Measurements from ENCODE around the gene ARHGAP15. TPM values are rescaled to one million over a fixed set of nuclear protein-coding genes. Genes with fewer than 3 reads are reported as not detected.

The ARHGAP15 gene
- total RNA-seq, 4 donors from 2014 or later = 3.4 to 9.3 (median 6.4) TPM

DNA sequence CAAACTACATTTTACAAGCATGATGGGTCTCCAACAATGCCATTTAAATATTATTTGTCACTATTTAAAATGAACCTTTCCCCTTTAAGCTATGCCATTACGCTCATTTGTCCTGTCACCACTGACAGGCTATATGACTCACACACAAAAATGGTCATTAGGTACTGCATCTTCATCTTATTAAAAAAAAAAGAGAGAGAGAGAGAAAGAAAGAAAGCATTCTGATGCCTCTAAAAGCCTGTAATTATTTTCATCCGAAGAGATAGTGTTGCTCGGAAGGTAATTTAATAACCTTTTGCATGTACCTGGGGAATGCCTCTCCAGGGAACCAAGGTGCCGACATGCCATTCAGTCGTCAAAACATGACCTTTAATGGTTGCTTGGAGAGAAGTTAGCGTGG, 226.7 kb downstream of the ARHGAP15 start:
- 66 to 76% methylated on average over 6 of the region's 6 CpGs for WGBS, 2 donors (ENCODE audit: low coverage in 1 of 2)
- TF ChIP-seq POLR2AphosphoS5 (IDR thresholded peaks at IDR 0.05) (no peak), POLR2A (IDR thresholded peaks at IDR 0.05) (no peak), EP300 (IDR thresholded peaks at IDR 0.05) (no peak)
- TF ChIP-seq, protein P1, sequence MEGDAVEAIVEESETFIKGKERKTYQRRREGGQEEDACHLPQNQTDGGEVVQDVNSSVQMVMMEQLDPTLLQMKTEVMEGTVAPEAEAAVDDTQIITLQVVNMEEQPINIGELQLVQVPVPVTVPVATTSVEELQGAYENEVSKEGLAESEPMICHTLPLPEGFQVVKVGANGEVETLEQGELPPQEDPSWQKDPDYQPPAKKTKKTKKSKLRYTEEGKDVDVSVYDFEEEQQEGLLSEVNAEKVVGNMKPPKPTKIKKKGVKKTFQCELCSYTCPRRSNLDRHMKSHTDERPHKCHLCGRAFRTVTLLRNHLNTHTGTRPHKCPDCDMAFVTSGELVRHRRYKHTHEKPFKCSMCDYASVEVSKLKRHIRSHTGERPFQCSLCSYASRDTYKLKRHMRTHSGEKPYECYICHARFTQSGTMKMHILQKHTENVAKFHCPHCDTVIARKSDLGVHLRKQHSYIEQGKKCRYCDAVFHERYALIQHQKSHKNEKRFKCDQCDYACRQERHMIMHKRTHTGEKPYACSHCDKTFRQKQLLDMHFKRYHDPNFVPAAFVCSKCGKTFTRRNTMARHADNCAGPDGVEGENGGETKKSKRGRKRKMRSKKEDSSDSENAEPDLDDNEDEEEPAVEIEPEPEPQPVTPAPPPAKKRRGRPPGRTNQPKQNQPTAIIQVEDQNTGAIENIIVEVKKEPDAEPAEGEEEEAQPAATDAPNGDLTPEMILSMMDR (IDR thresholded peaks at IDR 0.05) = no peak

DNA sequence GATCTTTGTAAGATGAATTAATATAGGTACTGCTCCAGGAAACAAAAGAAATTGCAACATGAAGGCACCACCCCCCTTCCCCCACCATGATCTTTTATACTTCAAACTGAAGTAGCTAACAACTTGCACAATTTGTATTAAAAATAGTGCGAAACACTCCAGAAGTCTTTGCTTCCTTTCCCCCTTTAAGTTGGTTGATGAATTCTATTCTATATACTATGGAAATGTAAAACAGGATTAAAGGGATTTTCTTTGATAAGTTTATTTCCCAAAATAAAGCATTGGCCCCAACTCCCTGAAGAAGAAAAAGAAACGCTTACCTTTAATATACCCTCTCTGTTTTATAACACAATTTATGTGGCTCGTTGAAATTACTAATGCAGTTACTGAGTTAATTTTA, 227.1 kb downstream of the ARHGAP15 start:
- no peaks in the 10 kb centered on the region for H3K4me1 ChIP-seq
- no peaks in the 10 kb centered on the region for H3K9me3 ChIP-seq
- ATAC-seq = no peak
- H3K4me3 ChIP-seq = no peak overlapping the region
- TF ChIP-seq EP300 (IDR thresholded peaks at IDR 0.05) (no peak), POLR2A (IDR thresholded peaks at IDR 0.05) (no peak), POLR2AphosphoS5 (IDR thresholded peaks at IDR 0.05) (no peak)
- TF ChIP-seq, protein P1 (IDR thresholded peaks at IDR 0.05) = no peak
- H3K27ac ChIP-seq = no peak overlapping the region
- WGBS, 2 donors (ENCODE audit: low coverage in 1 of 2) = 62 to 77% methylated on average over 3 of the region's 3 CpGs
- H3K27me3 ChIP-seq = no peaks in the 10 kb centered on the region
- no peaks in the 10 kb centered on the region for H3K36me3 ChIP-seq

More for the DNA sequence above, 226.7 kb downstream of the ARHGAP15 start:
- Histone ChIP-seq H3K4me1 (no peaks in the 10 kb centered on the region), H3K36me3 (no peaks in the 10 kb centered on the region), H3K4me3 (no peak overlapping the region), H3K27ac (no peak overlapping the region), H3K27me3 (no peaks in the 10 kb centered on the region), H3K9me3 (no peaks in the 10 kb centered on the region)
- ATAC-seq = no peak

DNA sequence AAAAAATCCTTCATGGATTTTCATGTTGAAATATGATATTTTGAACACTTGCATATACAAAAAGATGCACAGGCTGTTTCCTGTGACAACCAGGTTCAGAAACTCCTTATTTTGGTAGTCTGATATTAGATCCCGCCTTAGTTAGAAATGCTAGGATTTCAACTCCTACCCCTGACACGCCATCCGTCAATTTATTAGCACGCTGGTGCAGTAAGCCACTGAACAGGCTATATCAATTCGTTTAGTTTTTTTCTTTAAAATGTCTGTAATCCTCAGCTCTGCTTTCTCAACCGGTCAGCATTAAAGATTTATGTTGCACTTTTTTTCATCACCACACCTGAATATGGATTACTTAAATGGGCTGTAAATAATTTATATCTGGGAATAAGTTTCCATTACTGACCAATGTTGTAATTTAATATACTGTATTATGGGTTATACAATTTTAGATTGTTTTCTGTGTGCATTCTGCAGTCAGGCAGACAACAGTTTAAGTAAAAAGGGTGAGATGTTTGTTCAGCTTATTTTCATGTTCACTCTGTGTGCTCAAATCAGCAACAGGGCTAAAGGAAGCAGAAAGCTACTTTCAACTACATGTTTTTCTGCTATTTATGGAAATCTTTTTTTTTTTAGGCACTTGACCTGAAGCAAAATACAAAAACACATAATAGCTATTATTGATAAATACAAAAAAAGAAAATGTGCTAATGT, 227.7 kb downstream of the ARHGAP15 start:
- Histone ChIP-seq H3K36me3 (no peaks in the 10 kb centered on the region), H3K4me3 (no peak overlapping the region), H3K4me1 (no peaks in the 10 kb centered on the region), H3K27me3 (no peaks in the 10 kb centered on the region), H3K9me3 (no peaks in the 10 kb centered on the region), H3K27ac (no peak overlapping the region)
- 73 to 80% methylated on average over 5 to 6 of the region's 6 CpGs for WGBS, 2 donors (ENCODE audit: low coverage in 1 of 2)
- no peak for ATAC-seq
- TF ChIP-seq POLR2A (IDR thresholded peaks at IDR 0.05) = no peak
- TF ChIP-seq POLR2AphosphoS5 (IDR thresholded peaks at IDR 0.05) = no peak
- TF ChIP-seq, protein P1 (IDR thresholded peaks at IDR 0.05) = no peak
- TF ChIP-seq EP300 (IDR thresholded peaks at IDR 0.05) = no peak

DNA sequence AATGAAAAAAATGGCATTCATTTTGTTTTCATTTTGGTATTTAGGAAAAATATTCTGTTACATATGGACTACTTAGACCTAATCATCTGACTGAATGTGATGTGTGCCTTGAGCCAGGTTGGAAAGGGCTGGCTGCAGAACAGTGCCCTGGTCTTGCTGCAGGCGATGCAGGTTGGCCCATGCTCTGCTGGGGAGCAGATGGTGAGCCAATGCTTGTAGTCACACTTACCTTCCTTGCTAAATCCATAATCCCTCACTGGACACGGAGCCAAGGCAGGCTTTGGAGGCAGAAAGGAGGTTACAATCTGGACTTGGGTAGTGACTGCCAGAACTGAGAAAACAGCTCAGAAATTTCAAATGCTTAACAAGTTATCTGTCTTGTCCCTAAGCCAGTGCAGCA, 228.7 kb downstream of the ARHGAP15 start:
- Histone ChIP-seq H3K27me3 (no peaks in the 10 kb centered on the region), H3K27ac (no peak overlapping the region), H3K4me3 (no peak overlapping the region), H3K36me3 (no peaks in the 10 kb centered on the region), H3K9me3 (no peaks in the 10 kb centered on the region), H3K4me1 (no peaks in the 10 kb centered on the region)
- 60 to 100% methylated on average over 1 to 2 of the region's 2 CpGs for WGBS, 2 donors (ENCODE audit: low coverage in 1 of 2)
- ATAC-seq = no peak
- TF ChIP-seq, protein P1 (IDR thresholded peaks at IDR 0.05) = no peak
- no peak for TF ChIP-seq EP300 (IDR thresholded peaks at IDR 0.05)
- no peak for TF ChIP-seq POLR2AphosphoS5 (IDR thresholded peaks at IDR 0.05)
- TF ChIP-seq POLR2A (IDR thresholded peaks at IDR 0.05) = no peak

DNA sequence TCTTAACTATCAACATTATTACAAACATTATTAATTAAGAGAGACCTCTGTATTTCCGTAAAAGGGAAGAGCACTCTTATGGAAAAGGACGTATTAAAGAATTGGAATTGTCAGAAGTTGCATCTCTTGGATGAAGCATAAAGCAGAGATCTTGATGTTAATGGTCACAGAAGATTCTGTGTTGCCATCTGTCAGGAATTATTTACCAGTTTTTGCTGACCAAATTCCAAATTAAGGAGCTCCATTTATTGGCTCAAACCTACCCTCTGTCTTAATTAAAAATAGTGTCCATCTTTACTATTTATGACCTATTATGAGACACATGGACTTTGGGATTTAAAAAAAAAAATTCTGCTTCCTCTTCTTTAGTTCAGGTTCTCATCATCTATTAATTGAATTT, 232.1 kb downstream of the ARHGAP15 start:
- H3K27me3 ChIP-seq = no peaks in the 10 kb centered on the region
- 77 to 89% methylated on average over 2 of the region's 2 CpGs for WGBS, 2 donors (ENCODE audit: low coverage in 1 of 2)
- no peak overlapping the region for H3K27ac ChIP-seq
- ATAC-seq = no peak
- H3K4me1 ChIP-seq = no peaks in the 10 kb centered on the region
- H3K36me3 ChIP-seq = no peaks in the 10 kb centered on the region
- no peaks in the 10 kb centered on the region for H3K9me3 ChIP-seq
- H3K4me3 ChIP-seq = no peak overlapping the region
- no peak for TF ChIP-seq POLR2A (IDR thresholded peaks at IDR 0.05)
- TF ChIP-seq POLR2AphosphoS5 (IDR thresholded peaks at IDR 0.05) = no peak
- TF ChIP-seq, protein P1 (IDR thresholded peaks at IDR 0.05) = no peak
- TF ChIP-seq EP300 (IDR thresholded peaks at IDR 0.05) = no peak

Data from gastroesophageal sphincter (tissue), 4 donors.